ENCODE data around the gene FOXN3.
A peak's percentile ranks its signal among the peaks of the same experiment; 100 is the strongest.

FOXN3 gene

GRCh38 chr14:89231426-89232113 is 185.5 kb downstream of the FOXN3 start:
- no peak for DNase-seq (ENCODE audit: low read depth)
- H3K4me3 ChIP-seq (ENCODE audit: low read length) = no peak overlapping the region
- TF ChIP-seq CTCF (IDR thresholded peaks at IDR 0.05; ENCODE audit: insufficient read depth, low read depth, low read length, missing control alignments) = no peak

DNA sequence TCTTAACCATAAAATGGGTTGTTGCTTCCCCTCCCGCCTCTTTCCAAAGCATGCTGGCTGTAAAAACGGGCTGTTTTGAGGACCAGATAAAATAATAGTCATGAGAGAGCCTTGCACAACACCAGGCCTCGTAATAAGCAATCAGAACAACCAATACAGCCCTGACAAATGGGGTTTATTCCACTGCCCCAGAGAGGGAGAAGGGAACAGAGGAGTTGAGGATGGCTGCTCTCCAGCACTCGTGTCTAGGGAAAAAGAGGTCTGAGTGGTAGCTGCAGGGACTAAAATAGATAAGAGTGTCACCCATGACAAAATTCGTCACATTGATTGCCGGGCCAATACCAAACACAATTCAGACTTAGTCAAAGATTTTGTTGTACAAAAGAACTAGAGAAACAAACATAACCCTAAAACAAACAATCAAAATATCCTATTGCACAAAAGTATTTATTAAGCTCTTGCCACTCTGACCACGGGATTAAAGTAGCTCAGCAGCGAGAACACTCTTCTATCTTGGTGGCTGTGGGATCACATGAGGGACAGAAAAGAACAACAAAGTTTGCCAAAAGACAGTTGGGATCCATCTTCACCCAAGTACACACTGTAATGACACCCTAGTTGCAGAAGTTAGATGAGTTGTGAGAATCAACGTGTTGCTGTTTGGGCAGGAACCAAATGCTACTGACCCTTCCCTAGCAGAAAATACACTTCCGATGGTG is 188.0 kb downstream of the FOXN3 start:
- H3K4me3 ChIP-seq (ENCODE audit: low read length) = no peak overlapping the region
- no peak for DNase-seq (ENCODE audit: low read depth)
- TF ChIP-seq CTCF (IDR thresholded peaks at IDR 0.05; ENCODE audit: insufficient read depth, low read depth, low read length, missing control alignments) = no peak

DNA sequence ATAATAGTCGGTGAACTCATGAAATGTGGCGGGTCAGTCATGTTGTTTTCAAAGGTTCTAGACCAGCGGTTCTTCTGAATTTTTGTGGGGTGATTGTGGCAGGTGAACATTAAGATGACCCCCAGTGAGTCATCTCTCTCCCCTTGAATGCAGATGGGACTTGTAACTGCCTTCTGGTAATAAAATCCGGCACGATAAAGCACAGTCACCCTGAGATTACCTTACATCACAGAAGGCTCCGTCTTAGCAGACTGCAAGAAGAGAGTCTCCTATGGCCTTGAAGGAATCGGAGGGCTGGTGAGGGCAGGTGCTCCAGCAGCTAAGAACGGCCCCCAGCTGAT is 189.6 kb downstream of the FOXN3 start:
- DNase-seq (ENCODE audit: low read depth) = no peak
- TF ChIP-seq CTCF (IDR thresholded peaks at IDR 0.05; ENCODE audit: insufficient read depth, low read depth, low read length, missing control alignments) = no peak
- H3K4me3 ChIP-seq (ENCODE audit: low read length) = no peak overlapping the region

- TF ChIP-seq CTCF (IDR thresholded peaks at IDR 0.05; ENCODE audit: insufficient read depth, low read depth, low read length, missing control alignments) = no peak
- DNase-seq (ENCODE audit: low read depth) = no peak
- no peak overlapping the region for H3K4me3 ChIP-seq (ENCODE audit: low read length)
These were observed 190.1 kb downstream of the FOXN3 start for GRCh38 chr14:89226801-89227495.

- no peak for TF ChIP-seq CTCF (IDR thresholded peaks at IDR 0.05; ENCODE audit: insufficient read depth, low read depth, low read length, missing control alignments)
- no peak for DNase-seq (ENCODE audit: low read depth)
- no peak overlapping the region for H3K4me3 ChIP-seq (ENCODE audit: low read length)
These were observed 191.4 kb downstream of the FOXN3 start for GRCh38 chr14:89225607-89226006.

- TF ChIP-seq CTCF (IDR thresholded peaks at IDR 0.05; ENCODE audit: insufficient read depth, low read depth, low read length, missing control alignments) = no peak
- peak; percentile 34 for DNase-seq (ENCODE audit: low read depth)
- no peak overlapping the region for H3K4me3 ChIP-seq (ENCODE audit: low read length)
These were observed 195.8 kb downstream of the FOXN3 start for GRCh38 chr14:89221109-89221810.
